A549 (cell line): ENCODE data around the gene SLC35G4. TPM values are rescaled to one million over a fixed set of nuclear protein-coding genes. Genes with fewer than 3 reads are reported as not detected.

Source experiments
- ATAC-seq, 2 experiments: fragments of 200-7000 bp in 1 of 2; fragments of >200 bp in 1 of 2; cut with Nextera tagmentation in 1 of 2; cut with Tn5 transposase in 1 of 2; 3 replicates each; pipeline versions ENCODE4 v1.8.0 to v1.9.1; 2018 to 2020; ENCODE audit warnings: mild to moderate bottlenecking in 1 of 2, moderate library complexity in 1 of 2
- CTCF ChIA-PET: fragments of 300-600 bp; sonication (Branson Sonifier 250); formaldehyde crosslinking; extraction: SDS; loops from one replicate; lab custom pipeline; 2021; ENCODE audit warnings: antibody characterized with exemption, inconsistent platforms; lab: Yijun Ruan, JAX
- POLR2A ChIA-PET: fragments of 350-600 bp; formaldehyde crosslinking; extraction: SDS; loops from one replicate; lab custom pipeline; 2021; ENCODE audit warnings: antibody characterized with exemption, inconsistent platforms; lab: Yijun Ruan, JAX
- DNase-seq, 2 experiments: peaks; one replicate each; pipeline versions ENCODE4 v3.0.0 to v3.0.0-alpha.2; 2011 to 2016; ENCODE audit warnings: low read depth in 1 of 2, low spot score in 1 of 2
- FAIRE-seq: peaks from 2 replicates; lab custom pipeline; 2011; peaks lifted over from hg19 to GRCh38; lab: Jason Lieb, UNC
- H3K27ac ChIP-seq, 2 experiments: fragments of >200 bp; sonication (Bioruptor Twin); formaldehyde crosslinking; 3 replicates each; pipeline ENCODE4 v1.5.1; 2016 to 2017
- H3K4me1 ChIP-seq: fragments of >200 bp; sonication (Bioruptor Twin); formaldehyde crosslinking; 3 replicates; pipeline ENCODE4 v1.6.1; 2016
- H3K4me2 ChIP-seq: fragments of >200 bp; sonication (Bioruptor Twin); formaldehyde crosslinking; 3 replicates; pipeline ENCODE4 v1.6.1; 2016
- H3K4me3 ChIP-seq: fragments of >200 bp; sonication (Bioruptor Twin); formaldehyde crosslinking; 3 replicates; pipeline ENCODE4 v1.5.1; 2016
- H3K9me3 ChIP-seq: fragments of >200 bp; sonication (Bioruptor Twin); formaldehyde crosslinking; 3 replicates; pipeline ENCODE4 v1.6.1; 2016
- EHF ChIP-seq: fragments of 250-450 bp; sonication (Bioruptor Pico); IDR thresholded peaks from 2 replicates; pipeline ENCODE4 v1.5.0; 2020; ENCODE audit warnings: mild to moderate bottlenecking
- EHMT2 ChIP-seq: fragments of 200-600 bp; sonication (generic); IDR thresholded peaks from 2 replicates; pipeline ENCODE4 v1.6.1; 2016; ENCODE audit warnings: antibody characterized with exemption, low read depth, mild to moderate bottlenecking, moderate library complexity
- EP300 ChIP-seq, 2 experiments: fragments of >200 bp; sonication (Bioruptor Twin); formaldehyde crosslinking; IDR thresholded peaks; 2 replicates in 1 of 2; 3 replicates in 1 of 2; pipeline ENCODE4 v1.6.1; 2016 to 2017
- FOSB ChIP-seq: fragments of 250-450 bp; sonication (Bioruptor Pico); IDR thresholded peaks from 2 replicates; pipeline ENCODE4 v1.5.0; 2020; ENCODE audit warnings: mild to moderate bottlenecking, moderate library complexity
- FOSL2 ChIP-seq, 2 experiments: fragments of 450-650 bp in 1 of 2; fragments of >200 bp in 1 of 2; sonication (Bioruptor Twin) in 1 of 2; formaldehyde crosslinking; IDR thresholded peaks; 2 replicates each; pipeline versions ENCODE4 v1.5.0 to v1.6.1; 2016 to 2020; ENCODE audit warnings: mild to moderate bottlenecking in 1 of 2, moderate library complexity in 1 of 2
- FOXS1 ChIP-seq: fragments of 250-450 bp; sonication (Bioruptor Pico); IDR thresholded peaks from 2 replicates; pipeline ENCODE4 v1.5.0; 2020; ENCODE audit warnings: mild to moderate bottlenecking, moderate library complexity
- HOXA7 ChIP-seq: fragments of 250-450 bp; sonication (Bioruptor Pico); IDR thresholded peaks from 2 replicates; pipeline ENCODE4 v1.5.0; 2020; ENCODE audit warnings: mild to moderate bottlenecking, moderate library complexity
- KDM5A ChIP-seq: fragments of 200-600 bp; sonication (generic); IDR thresholded peaks from 2 replicates; pipeline ENCODE4 v1.6.1; 2016; ENCODE audit warnings: antibody characterized with exemption, mild to moderate bottlenecking
- MAZ ChIP-seq: fragments of 150-350 bp; IDR thresholded peaks from 2 replicates; pipeline ENCODE4 v1.6.1; 2014; ENCODE audit warnings: antibody characterized with exemption, low read depth, low read length, borderline replicate concordance
- MYC ChIP-seq: IDR thresholded peaks from 2 replicates; pipeline ENCODE4 v1.6.1; 2012; ENCODE audit warnings: mild to moderate bottlenecking, inconsistent platforms, low read length, improper control_type of control experiment, borderline replicate concordance
- NPAS2 ChIP-seq: fragments of 250-450 bp; sonication (Bioruptor Pico); IDR thresholded peaks from 2 replicates; pipeline ENCODE4 v1.8.0; 2022; ENCODE audit warnings: mild to moderate bottlenecking, moderate library complexity, borderline replicate concordance
- POLR2A ChIP-seq: IDR thresholded peaks from 2 replicates; pipeline ENCODE4 v1.6.1; 2012; ENCODE audit warnings: mild to moderate bottlenecking, low read length
- RAD21 ChIP-seq, 2 experiments: fragments of >200 bp in 1 of 2; sonication (Bioruptor Twin) in 1 of 2; formaldehyde crosslinking in 1 of 2; IDR thresholded peaks in 1 of 2; conservative IDR thresholded peaks in 1 of 2; 2 replicates in 1 of 2; 3 replicates in 1 of 2; pipeline ENCODE4 v1.6.1; 2012 to 2018; ENCODE audit warnings: inconsistent platforms in 1 of 2
- RCOR1 ChIP-seq: fragments of 150-350 bp; IDR thresholded peaks from 2 replicates; pipeline ENCODE4 v1.6.1; 2014; ENCODE audit warnings: antibody characterized with exemption, low read length, low read depth
- RNF2 ChIP-seq: fragments of 200-600 bp; sonication (generic); IDR thresholded peaks from 2 replicates; pipeline ENCODE4 v1.6.1; 2016; ENCODE audit warnings: low read depth, mild to moderate bottlenecking, antibody characterized with exemption, moderate library complexity, borderline replicate concordance
- TP53 ChIP-seq: fragments of 250-450 bp; sonication (Bioruptor Pico); IDR thresholded peaks from 2 replicates; pipeline ENCODE4 v1.5.0; 2021; ENCODE audit warnings: mild to moderate bottlenecking, moderate library complexity
- ZC3H11A ChIP-seq: fragments of 450-650 bp; IDR thresholded peaks from 2 replicates; pipeline ENCODE4 v1.6.1; 2014; ENCODE audit warnings: antibody characterized with exemption, mild to moderate bottlenecking
- ZFP36 ChIP-seq: fragments of 450-650 bp; IDR thresholded peaks from 2 replicates; pipeline ENCODE4 v1.6.1; 2014; ENCODE audit warnings: borderline replicate concordance; ENCODE audit not compliant: partially characterized antibody
- ZNF302 ChIP-seq: fragments of 250-450 bp; sonication (Bioruptor Pico); IDR thresholded peaks from 2 replicates; pipeline ENCODE4 v1.9.0; 2021; ENCODE audit warnings: inconsistent platforms, mild to moderate bottlenecking, moderate library complexity
- WGBS: methylation state at CpG from one replicate; pipeline ENCODE4 v1.1.6; 2017; ENCODE audit errors: missing lambda C conversion rate; 5-methylcytosine and 5-hydroxymethylcytosine counted together
- polyA plus RNA-seq, 4 experiments: library from polyadenylated mRNA; depleted of rRNA in 3 of 4; stranded (reverse); fragments of >200 nt; fragmentation: RNase III in 1 of 4; extraction: RNeasy Plus Mini Kit Qiagen cat#74134 plus additional on column Dnase treatment in 1 of 4; gene quantifications; 2 replicates in 3 of 4; 3 replicates in 1 of 4; pipeline ENCODE4 v1.2.3, GENCODE V29; 2011 to 2017
- TF ChIP-seq, protein P1 (sequence below): IDR thresholded peaks from 2 replicates; pipeline ENCODE4 v1.6.1; 2012
- TF ChIP-seq, protein P2 (sequence below): fragments of >200 bp; sonication (Bioruptor Twin); formaldehyde crosslinking; IDR thresholded peaks from 3 replicates; pipeline ENCODE4 v1.6.1; 2016

The SLC35G4 gene
- polyA plus RNA-seq, 2 of the 4 experiments (the other 2 are of a cell fraction), result not detected

DNA sequence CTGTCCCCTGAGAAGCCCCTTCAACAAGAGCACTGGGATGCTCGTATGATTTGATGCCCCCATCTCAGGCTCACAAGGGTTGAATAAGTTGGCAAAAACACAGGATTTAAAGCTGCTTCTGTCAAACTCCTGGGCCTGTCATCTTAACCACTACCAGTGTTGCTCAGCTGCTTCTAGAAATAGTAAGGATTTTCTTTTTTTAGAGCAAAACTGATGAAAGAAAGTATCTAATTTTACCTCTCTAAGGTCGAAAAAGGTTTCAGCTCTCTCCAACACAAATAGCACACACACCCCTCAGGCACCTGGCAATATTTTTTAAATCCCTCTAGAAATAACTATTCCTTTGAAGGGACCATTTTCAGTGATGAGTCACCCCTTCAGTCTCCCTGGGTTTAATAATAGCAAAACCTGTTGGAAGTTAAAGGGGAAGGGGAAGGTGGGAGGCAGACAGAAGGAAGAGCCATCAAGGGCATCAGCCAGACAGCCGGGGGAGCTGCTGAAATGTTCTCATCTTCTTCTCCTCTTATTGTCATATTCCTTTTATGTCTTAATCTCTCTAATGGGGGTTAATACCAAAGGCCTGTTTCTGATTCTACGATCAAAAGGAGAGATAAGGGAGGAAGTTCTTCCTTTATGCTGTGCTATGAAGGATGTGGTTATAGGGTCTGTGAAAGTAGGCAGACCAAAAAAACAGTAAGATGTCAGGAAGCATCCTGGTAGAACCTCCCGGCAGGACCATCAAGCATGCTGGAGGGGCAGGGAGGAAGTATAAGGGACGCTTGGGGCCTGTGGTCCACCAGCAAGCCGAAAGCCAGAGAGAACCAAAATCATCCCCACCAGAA, 31.9 kb upstream of the SLC35G4 start:
- no peak for TF ChIP-seq FOSL2 (IDR thresholded peaks at IDR 0.05)
- TF ChIP-seq FOSL2 (CRISPR knock-in tag; IDR thresholded peaks at IDR 0.05), result 0 out of 2 replicates have a peak, but pooled peaks have one; percentile 24
- TF ChIP-seq EP300 (IDR thresholded peaks at IDR 0.05), result no peak
- TF ChIP-seq, all 56 proteins: peak for 1
- FAIRE-seq (no peak), ATAC-seq (no peak)

DNA sequence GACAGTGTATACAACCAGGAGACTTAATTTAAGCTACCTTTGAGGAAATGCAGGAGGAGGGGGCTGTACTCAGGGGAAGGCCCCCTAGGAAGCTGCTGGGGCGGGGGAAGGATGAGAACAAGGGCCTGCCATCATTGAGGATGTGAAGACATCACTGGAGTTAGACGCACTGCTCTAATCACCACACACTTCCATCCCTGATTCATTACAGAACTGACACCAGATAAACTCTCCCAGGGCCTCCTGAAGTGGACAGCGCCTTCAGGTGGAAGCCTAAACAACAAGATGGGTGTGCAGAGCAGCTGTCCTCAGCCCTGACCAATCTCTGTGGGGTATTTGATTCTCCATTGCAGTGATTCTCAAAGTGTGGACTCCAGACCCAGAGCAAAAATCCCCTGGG, 30.6 kb upstream of the SLC35G4 start:
- no peaks in the 10 kb centered on the region for H3K9me3 ChIP-seq
- POLR2A ChIA-PET, result no interaction called here
- H3K4me2 ChIP-seq, result no peak overlapping the region
- DNase-seq, result no peak
- H3K4me3 ChIP-seq, result no peak overlapping the region
- CTCF ChIA-PET, result interaction anchor here (0.5 kb wide), 1 partner anchor 160 kb away, joined by 3 read pairs; no protein-coding TSS in a partner anchor
- WGBS, result 64% methylated on average over 3 of the region's 3 CpGs
- no peaks in the 10 kb centered on the region for H3K4me1 ChIP-seq
- H3K27ac ChIP-seq, result no peak overlapping the region
- TF ChIP-seq RNF2 (no peak), HOXA7 (no peak), FOXS1 (no peak), KDM5A (no peak), RAD21 (conservative IDR thresholded peaks at IDR 0.05 in 1 of 2, IDR thresholded peaks at IDR 0.05 in 1 of 2) (no peak), ZNF302 (no peak), ZFP36 (no peak)
- TF ChIP-seq, protein P1, sequence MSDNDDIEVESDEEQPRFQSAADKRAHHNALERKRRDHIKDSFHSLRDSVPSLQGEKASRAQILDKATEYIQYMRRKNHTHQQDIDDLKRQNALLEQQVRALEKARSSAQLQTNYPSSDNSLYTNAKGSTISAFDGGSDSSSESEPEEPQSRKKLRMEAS, result no peak
- TF ChIP-seq, protein P2, sequence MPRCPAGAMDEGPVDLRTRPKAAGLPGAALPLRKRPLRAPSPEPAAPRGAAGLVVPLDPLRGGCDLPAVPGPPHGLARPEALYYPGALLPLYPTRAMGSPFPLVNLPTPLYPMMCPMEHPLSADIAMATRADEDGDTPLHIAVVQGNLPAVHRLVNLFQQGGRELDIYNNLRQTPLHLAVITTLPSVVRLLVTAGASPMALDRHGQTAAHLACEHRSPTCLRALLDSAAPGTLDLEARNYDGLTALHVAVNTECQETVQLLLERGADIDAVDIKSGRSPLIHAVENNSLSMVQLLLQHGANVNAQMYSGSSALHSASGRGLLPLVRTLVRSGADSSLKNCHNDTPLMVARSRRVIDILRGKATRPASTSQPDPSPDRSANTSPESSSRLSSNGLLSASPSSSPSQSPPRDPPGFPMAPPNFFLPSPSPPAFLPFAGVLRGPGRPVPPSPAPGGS, result no peak
- no peak for ATAC-seq
- no peak for FAIRE-seq

More for the DNA sequence above, 31.9 kb upstream of the SLC35G4 start:
- CTCF ChIA-PET, result no interaction called here
- H3K4me2 ChIP-seq, result no peak overlapping the region
- H3K4me1 ChIP-seq, result no peaks in the 10 kb centered on the region
- no peak overlapping the region for H3K27ac ChIP-seq
- POLR2A ChIA-PET, result no interaction called here
- 30% methylated on average over 7 of the region's 7 CpGs for WGBS
- DNase-seq, result no peak
- no peak overlapping the region for H3K4me3 ChIP-seq
- H3K9me3 ChIP-seq, result no peaks in the 10 kb centered on the region

DNA sequence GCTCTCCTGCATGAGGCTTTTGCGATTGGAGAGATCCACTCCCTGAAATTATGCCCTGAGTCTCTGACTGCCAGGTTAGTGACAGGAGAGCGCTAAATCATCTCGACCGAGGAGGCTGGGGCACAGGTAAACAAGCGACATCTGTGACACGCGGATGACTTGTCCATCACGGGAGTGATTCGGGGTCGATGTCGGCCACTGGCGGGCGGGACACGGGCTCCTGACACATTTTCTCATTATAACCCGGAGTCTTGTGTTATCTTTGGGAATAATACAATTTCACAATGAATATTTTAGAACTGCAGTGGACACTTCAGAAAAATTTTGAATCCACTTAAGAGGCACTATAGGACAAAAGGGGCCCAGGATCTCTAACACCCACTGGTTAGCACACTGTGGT, 29.5 kb upstream of the SLC35G4 start:
- no peaks in the 10 kb centered on the region for H3K9me3 ChIP-seq
- no peak for FAIRE-seq
- H3K4me2 ChIP-seq, result no peak overlapping the region
- H3K4me3 ChIP-seq, result no peak overlapping the region
- no peak for ATAC-seq
- ChIA-PET POLR2A (no interaction called here), CTCF (interaction anchor here (1.7 kb wide), 1 partner anchor 10 kb away, joined by 4 read pairs; no protein-coding TSS in a partner anchor)
- H3K27ac ChIP-seq, result no peak overlapping the region
- 73% methylated on average over 15 of the region's 15 CpGs for WGBS
- no peaks in the 10 kb centered on the region for H3K4me1 ChIP-seq
- no peak for DNase-seq
- TF ChIP-seq HOXA7 (no peak), RCOR1 (no peak), EHMT2 (no peak), POLR2A (no peak), MAZ (no peak), TP53 (CRISPR knock-in tag) (no peak), EHF (CRISPR knock-in tag) (no peak), KDM5A (no peak), ZC3H11A (no peak), MYC (no peak), FOSB (no peak), ZFP36 (no peak), NPAS2 (CRISPR knock-in tag) (no peak)
- TF ChIP-seq, protein P2, result no peak
